Measurements from ENCODE around the gene RASSF3.
A peak's percentile ranks its signal among the peaks of the same experiment; 100 is the strongest.
"Not testable (repeated sequence)": the region's sequence is repeated elsewhere in the genome, so short reads cannot be mapped to it uniquely, and the experiment has no call there.

Gene RASSF3

DNA sequence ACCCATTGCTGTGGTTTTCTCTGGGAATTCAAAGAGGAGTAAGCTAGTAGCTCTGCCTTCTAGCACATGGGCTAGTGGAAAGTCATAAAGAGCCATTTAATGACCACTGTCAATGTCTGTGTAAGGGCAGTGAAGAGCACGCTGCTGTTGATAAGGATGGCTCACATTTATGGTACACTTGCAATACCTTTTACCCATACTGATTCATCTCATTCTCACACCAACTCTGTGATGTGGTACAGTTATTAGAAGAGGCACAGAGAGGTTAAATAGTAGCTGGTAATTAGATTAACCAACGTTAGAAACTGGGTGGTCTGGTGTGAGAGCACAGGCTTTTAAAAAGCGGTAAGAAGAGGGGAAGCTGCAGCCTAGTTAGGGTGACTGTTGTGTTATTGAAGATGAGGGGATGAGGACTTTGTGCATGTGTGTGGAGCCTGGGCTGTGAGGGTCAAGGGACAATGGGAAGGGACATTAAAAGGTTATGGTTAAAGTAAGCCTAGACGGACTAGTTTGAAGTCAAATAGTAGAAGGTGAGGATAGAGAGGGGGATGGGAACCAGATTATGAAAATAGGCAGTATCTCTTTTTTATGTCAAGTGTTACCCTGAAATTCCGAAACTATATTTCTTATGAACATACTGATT lies 25.2 kb downstream of the RASSF3 start:
- no peaks in the 10 kb centered on the region for H3K27me3 ChIP-seq (ENCODE audit: control insufficient read depth, insufficient read depth, low read length)
- no peak overlapping the region for H3K9ac ChIP-seq (ENCODE audit: low read depth, low read length)
- no peak overlapping the region for H3K4me3 ChIP-seq (ENCODE audit: low read depth, low read length)
- no peaks in the 10 kb centered on the region for H3K9me3 ChIP-seq (ENCODE audit: control insufficient read depth, insufficient read depth, low read length)
- peaks cover 23% of the 10 kb centered on the region for H3K4me1 ChIP-seq (ENCODE audit: control insufficient read depth, insufficient read depth, low read length)
- no peak overlapping the region for H3K27ac ChIP-seq (ENCODE audit: low read depth, low read length)
- no peaks in the 10 kb centered on the region; the same call in 1 of the 2 replicates for H3K36me3 ChIP-seq (ENCODE audit: control insufficient read depth, insufficient read depth, low read length)

DNA sequence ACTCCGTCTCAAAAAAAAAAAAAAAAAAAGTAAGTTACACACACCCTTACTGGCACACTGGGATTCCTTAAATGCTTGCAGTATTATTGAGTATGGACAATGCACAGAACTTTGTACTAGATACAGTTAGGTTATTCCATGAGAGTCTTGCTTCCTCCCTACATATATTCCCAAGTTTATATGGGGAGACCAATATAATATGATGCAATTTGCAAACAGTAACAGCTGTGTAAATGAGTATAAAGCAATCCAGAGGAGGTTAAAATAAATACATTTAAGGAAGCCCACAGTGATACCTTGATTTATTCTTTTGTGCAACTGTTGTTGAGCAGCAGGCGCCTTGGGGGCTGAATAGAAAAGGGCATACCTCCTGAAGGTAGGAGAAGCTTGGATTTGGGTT lies 26.6 kb downstream of the RASSF3 start:
- H3K9me3 ChIP-seq (ENCODE audit: control insufficient read depth, insufficient read depth, low read length), result no peaks in the 10 kb centered on the region
- H3K27ac ChIP-seq (ENCODE audit: low read depth, low read length), result no peak overlapping the region
- peaks cover 23% of the 10 kb centered on the region for H3K4me1 ChIP-seq (ENCODE audit: control insufficient read depth, insufficient read depth, low read length)
- H3K27me3 ChIP-seq (ENCODE audit: control insufficient read depth, insufficient read depth, low read length), result no peaks in the 10 kb centered on the region
- no peak overlapping the region for H3K9ac ChIP-seq (ENCODE audit: low read depth, low read length)
- H3K4me3 ChIP-seq (ENCODE audit: low read depth, low read length), result no peak overlapping the region
- H3K36me3 ChIP-seq (ENCODE audit: control insufficient read depth, insufficient read depth, low read length), result no peaks in the 10 kb centered on the region; the same call in 1 of the 2 replicates

DNA sequence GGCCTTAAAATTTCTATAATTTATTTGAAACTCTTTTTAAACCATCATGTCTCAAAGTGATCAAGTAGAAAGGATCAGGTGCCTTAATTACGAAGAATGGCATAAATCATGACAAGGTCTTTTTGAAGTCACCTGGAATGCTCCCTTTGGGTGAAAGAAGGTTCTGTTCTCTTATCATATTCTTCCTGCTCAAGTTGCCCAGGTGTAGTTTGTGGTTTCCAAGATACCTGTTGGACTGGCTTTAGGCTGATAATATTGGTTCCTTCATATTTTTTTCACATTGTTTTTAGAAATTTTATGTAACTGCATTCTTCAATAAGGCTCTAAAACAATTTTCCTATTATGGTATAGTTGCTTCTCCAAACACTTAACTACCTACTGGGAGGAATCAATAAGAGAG lies 29.2 kb downstream of the RASSF3 start:
- Histone ChIP-seq H3K36me3 (ENCODE audit: control insufficient read depth, insufficient read depth, low read length) (no peaks in the 10 kb centered on the region; the same call in 1 of the 2 replicates), H3K9me3 (ENCODE audit: control insufficient read depth, insufficient read depth, low read length) (no peaks in the 10 kb centered on the region), H3K27me3 (ENCODE audit: control insufficient read depth, insufficient read depth, low read length) (no peaks in the 10 kb centered on the region), H3K9ac (ENCODE audit: low read depth, low read length) (no peak overlapping the region), H3K27ac (ENCODE audit: low read depth, low read length) (no peak overlapping the region), H3K4me1 (ENCODE audit: control insufficient read depth, insufficient read depth, low read length) (peaks cover 22% of the 10 kb centered on the region; the same call in 1 of the 2 replicates), H3K4me3 (ENCODE audit: low read depth, low read length) (no peak overlapping the region)

DNA sequence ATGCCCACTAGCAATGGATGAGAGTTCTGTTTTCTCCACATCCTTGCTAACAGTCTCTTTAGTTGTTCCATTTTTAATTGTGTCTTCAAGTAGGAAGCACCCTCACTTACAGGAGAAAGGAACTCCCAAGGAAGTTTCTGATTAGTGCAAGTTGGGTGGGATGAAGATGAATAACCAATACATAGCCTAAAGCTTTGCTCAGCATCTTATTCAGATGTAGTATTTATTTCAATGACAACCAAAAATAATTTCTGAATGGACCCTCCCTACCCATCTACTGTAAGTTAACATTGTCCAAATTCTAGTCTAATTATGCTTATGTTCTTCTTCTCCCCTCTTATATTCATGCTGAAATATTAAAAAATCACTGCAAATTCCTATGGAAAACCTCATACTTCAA lies 36.0 kb downstream of the RASSF3 start:
- Histone ChIP-seq H3K4me1 (ENCODE audit: control insufficient read depth, insufficient read depth, low read length) (peaks cover 24% of the 10 kb centered on the region), H3K36me3 (ENCODE audit: control insufficient read depth, insufficient read depth, low read length) (no peaks in the 10 kb centered on the region), H3K27me3 (ENCODE audit: control insufficient read depth, insufficient read depth, low read length) (no peaks in the 10 kb centered on the region), H3K9ac (ENCODE audit: low read depth, low read length) (no peak overlapping the region), H3K27ac (ENCODE audit: low read depth, low read length) (no peak overlapping the region), H3K9me3 (ENCODE audit: control insufficient read depth, insufficient read depth, low read length) (no peaks in the 10 kb centered on the region), H3K4me3 (ENCODE audit: low read depth, low read length) (no peak overlapping the region)

DNA sequence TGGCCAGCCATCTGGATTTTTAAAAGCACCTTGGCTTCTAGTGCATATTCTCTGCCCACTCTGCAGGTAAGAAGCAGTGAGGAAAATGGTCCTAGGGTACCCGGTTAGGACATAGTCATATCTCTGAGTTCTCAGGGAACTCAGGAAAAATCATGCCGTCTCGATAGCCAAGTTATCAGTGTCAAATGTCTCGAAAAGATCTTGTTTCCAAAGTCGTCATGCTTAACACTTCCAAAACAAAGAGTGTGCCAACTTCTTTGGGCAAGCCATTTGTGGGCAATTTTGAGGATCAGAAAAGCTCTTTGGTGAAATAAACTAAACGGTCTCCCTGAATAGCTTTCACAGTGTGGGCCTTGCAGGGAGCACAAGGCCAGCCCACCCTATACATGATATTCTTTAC lies 39.2 kb downstream of the RASSF3 start:
- H3K9ac ChIP-seq (ENCODE audit: low read depth, low read length), result no peak overlapping the region
- no peak overlapping the region for H3K4me3 ChIP-seq (ENCODE audit: low read depth, low read length)
- no peaks in the 10 kb centered on the region for H3K27me3 ChIP-seq (ENCODE audit: control insufficient read depth, insufficient read depth, low read length)
- H3K4me1 ChIP-seq (ENCODE audit: control insufficient read depth, insufficient read depth, low read length), result peaks cover 17% of the 10 kb centered on the region
- H3K36me3 ChIP-seq (ENCODE audit: control insufficient read depth, insufficient read depth, low read length), result no peaks in the 10 kb centered on the region
- H3K27ac ChIP-seq (ENCODE audit: low read depth, low read length), result no peak overlapping the region
- H3K9me3 ChIP-seq (ENCODE audit: control insufficient read depth, insufficient read depth, low read length), result no peaks in the 10 kb centered on the region

DNA sequence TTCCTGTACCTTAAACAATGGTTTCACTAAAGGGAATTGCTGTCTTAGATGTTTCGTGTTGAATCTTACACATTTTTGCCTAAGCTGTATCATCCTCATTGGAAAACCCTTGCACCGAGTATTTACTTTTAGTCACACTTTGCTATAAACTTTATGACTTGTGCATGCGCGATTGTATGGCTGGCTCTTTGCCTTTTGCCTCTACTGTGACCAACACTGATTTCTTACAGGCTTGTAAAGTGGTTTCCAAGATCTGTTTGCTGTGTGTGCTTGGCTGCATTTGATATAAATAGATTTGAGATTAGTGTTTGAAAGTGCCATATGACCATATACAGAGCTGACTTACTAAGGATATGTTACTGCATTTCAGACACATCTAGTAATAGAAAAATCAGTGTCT lies 40.5 kb downstream of the RASSF3 start:
- H3K9ac ChIP-seq (ENCODE audit: low read depth, low read length), result no peak overlapping the region

DNA sequence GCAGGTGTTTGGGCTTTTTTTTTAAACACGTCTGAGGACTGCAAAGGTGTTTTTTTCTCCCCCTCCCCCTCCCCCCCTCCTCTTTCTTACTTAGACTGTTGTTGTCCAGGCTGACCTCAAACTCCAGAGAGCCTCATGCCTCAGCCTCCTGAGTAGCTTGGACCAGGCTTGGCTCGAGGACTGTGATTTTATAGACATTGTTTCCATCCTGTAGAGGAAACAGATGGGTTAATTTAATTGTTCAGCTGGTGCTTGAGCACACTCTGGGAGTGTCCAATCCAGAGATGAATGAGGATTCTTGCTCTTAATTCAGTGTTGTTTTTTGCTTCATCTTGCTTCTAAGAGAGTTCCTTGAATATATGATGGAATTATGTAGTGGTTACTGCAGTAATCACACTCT lies 42.1 kb downstream of the RASSF3 start:
- Histone ChIP-seq H3K4me3 (ENCODE audit: low read depth, low read length) (no peak overlapping the region), H3K9me3 (ENCODE audit: control insufficient read depth, insufficient read depth, low read length) (no peaks in the 10 kb centered on the region), H3K36me3 (ENCODE audit: control insufficient read depth, insufficient read depth, low read length) (no peaks in the 10 kb centered on the region), H3K27me3 (ENCODE audit: control insufficient read depth, insufficient read depth, low read length) (no peaks in the 10 kb centered on the region), H3K27ac (ENCODE audit: low read depth, low read length) (no peak overlapping the region), H3K9ac (ENCODE audit: low read depth, low read length) (no peak overlapping the region), H3K4me1 (ENCODE audit: control insufficient read depth, insufficient read depth, low read length) (peaks cover 17% of the 10 kb centered on the region)

More for the DNA sequence above, 40.5 kb downstream of the RASSF3 start:
- Histone ChIP-seq H3K4me1 (ENCODE audit: control insufficient read depth, insufficient read depth, low read length) (peaks cover 17% of the 10 kb centered on the region), H3K27me3 (ENCODE audit: control insufficient read depth, insufficient read depth, low read length) (no peaks in the 10 kb centered on the region), H3K27ac (ENCODE audit: low read depth, low read length) (peak overlapping the region; percentile 25), H3K36me3 (ENCODE audit: control insufficient read depth, insufficient read depth, low read length) (no peaks in the 10 kb centered on the region), H3K9me3 (ENCODE audit: control insufficient read depth, insufficient read depth, low read length) (no peaks in the 10 kb centered on the region), H3K4me3 (ENCODE audit: low read depth, low read length) (no peak overlapping the region)

DNA sequence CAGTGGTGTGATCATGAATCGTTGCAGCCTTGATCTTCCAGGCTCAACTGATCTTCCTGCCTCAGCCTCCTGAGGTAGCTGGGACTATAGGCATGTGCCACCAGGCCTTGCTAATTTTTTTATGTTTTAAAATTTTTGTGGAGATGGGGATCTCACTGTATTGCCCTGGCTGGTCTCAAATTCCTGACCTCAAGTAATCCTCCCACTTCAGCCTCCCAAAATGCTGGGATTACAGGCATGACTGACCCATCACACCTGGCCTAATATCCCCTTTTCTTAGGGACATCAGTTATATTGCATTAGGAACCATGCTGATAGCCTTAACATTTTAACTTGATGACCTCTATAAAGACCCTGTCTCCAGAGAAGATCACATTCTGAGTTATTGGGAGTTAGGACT lies 42.8 kb downstream of the RASSF3 start:
- Histone ChIP-seq H3K36me3 (ENCODE audit: control insufficient read depth, insufficient read depth, low read length) (no peaks in the 10 kb centered on the region), H3K4me1 (ENCODE audit: control insufficient read depth, insufficient read depth, low read length) (peaks cover 17% of the 10 kb centered on the region), H3K9me3 (ENCODE audit: control insufficient read depth, insufficient read depth, low read length) (no peaks in the 10 kb centered on the region), H3K4me3 (ENCODE audit: low read depth, low read length) (no peak overlapping the region), H3K9ac (ENCODE audit: low read depth, low read length) (no peak overlapping the region), H3K27me3 (ENCODE audit: control insufficient read depth, insufficient read depth, low read length) (no peaks in the 10 kb centered on the region), H3K27ac (ENCODE audit: low read depth, low read length) (no peak overlapping the region)

DNA sequence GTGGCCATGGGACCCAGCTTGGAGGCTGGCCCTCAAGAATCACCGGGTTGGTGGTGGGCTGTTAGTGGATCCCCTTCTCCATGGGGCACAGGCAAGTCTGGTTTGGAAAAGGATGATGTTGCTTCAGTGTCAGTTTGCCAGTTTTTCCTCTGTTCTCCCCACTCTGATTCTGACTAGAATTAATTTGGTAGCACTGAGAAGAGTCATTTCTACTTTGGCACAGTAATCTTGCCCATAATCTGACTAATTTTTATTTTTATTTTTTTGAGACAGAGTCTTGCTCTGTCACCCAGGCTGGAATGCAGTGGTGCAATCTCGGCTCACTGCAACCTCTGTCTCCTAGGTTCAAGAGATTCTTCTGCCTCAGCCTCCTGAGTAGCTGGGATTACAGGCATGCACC lies 43.6 kb downstream of the RASSF3 start:
- not testable (repeated sequence) for H3K27me3 ChIP-seq (ENCODE audit: control insufficient read depth, insufficient read depth, low read length); H3K36me3 ChIP-seq (ENCODE audit: control insufficient read depth, insufficient read depth, low read length); H3K4me3 ChIP-seq (ENCODE audit: low read depth, low read length); H3K9me3 ChIP-seq (ENCODE audit: control insufficient read depth, insufficient read depth, low read length); H3K9ac ChIP-seq (ENCODE audit: low read depth, low read length); H3K27ac ChIP-seq (ENCODE audit: low read depth, low read length)
- peaks cover 17% of the 10 kb centered on the region for H3K4me1 ChIP-seq (ENCODE audit: control insufficient read depth, insufficient read depth, low read length)

DNA sequence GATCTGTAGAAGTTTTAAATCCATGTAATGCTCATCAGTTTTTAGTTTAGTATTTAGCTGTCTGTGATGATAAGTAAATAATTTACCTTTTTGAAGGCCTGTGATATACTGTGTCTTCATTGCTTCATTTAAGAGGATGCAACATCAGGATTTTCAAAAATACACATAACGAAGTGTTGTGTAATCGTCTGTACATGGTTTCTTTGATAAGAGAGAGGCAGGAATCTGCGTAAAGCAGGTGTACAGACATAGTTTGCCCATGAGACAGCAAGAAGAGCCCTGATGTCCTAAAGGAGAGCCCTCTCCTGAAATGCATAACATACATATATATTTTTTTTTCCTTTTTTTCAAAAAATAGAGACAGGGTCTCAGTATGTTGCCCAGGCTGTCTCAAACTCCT lies 44.8 kb downstream of the RASSF3 start:
- Histone ChIP-seq H3K36me3 (ENCODE audit: control insufficient read depth, insufficient read depth, low read length) (no peaks in the 10 kb centered on the region), H3K4me1 (ENCODE audit: control insufficient read depth, insufficient read depth, low read length) (peaks cover 8% of the 10 kb centered on the region), H3K27ac (ENCODE audit: low read depth, low read length) (no peak overlapping the region), H3K9ac (ENCODE audit: low read depth, low read length) (no peak overlapping the region), H3K27me3 (ENCODE audit: control insufficient read depth, insufficient read depth, low read length) (no peaks in the 10 kb centered on the region), H3K9me3 (ENCODE audit: control insufficient read depth, insufficient read depth, low read length) (no peaks in the 10 kb centered on the region), H3K4me3 (ENCODE audit: low read depth, low read length) (no peak overlapping the region)

DNA sequence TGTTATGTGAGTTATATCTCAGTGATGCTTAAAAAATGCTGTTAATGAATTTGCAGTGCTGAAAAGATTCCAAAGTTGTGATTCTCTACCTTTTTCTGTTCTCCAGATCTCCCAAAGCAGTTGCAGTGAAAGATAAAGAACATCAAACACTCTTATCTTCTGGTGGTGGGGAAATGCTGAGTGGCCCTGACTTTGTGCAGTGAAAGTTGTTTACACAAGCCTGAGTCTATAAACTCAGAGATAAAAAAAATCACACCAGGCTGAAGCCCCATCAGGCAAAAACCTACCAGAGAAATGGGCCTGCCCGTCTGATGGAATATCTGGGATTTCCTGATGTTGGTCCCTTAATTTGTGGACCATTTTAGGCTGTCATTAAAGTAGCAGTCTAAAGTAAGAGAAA lies 46.1 kb downstream of the RASSF3 start:
- H3K9ac ChIP-seq (ENCODE audit: low read depth, low read length), result no peak overlapping the region
- H3K27ac ChIP-seq (ENCODE audit: low read depth, low read length), result no peak overlapping the region
- H3K4me3 ChIP-seq (ENCODE audit: low read depth, low read length), result no peak overlapping the region
- H3K9me3 ChIP-seq (ENCODE audit: control insufficient read depth, insufficient read depth, low read length), result no peaks in the 10 kb centered on the region
- no peaks in the 10 kb centered on the region for H3K36me3 ChIP-seq (ENCODE audit: control insufficient read depth, insufficient read depth, low read length)
- H3K27me3 ChIP-seq (ENCODE audit: control insufficient read depth, insufficient read depth, low read length), result no peaks in the 10 kb centered on the region
- no peaks in the 10 kb centered on the region for H3K4me1 ChIP-seq (ENCODE audit: control insufficient read depth, insufficient read depth, low read length)
